Tibial nerve (tissue), 4 donors: ENCODE data around the gene ACTA1.

ENCODE experiments used
- EP300 ChIP-seq, 2 donors: sonication (generic); formaldehyde crosslinking; IDR thresholded peaks; one replicate each; pipeline ENCODE4 v1.6.1; 2017; ENCODE audit warnings: antibody characterized with exemption in 2 of 2, mild to moderate bottlenecking in 1 of 2
- TF ChIP-seq, protein P1 (sequence below), 5 experiments: fragments of 200-600 bp in 3 of 5; fragments of 450-650 bp in 2 of 5; sonication (generic) in 3 of 5; IDR thresholded peaks; one replicate each; pipeline ENCODE4 v1.5.1; 2016 to 2019; ENCODE audit warnings: antibody characterized with exemption in 5 of 5, mild to moderate bottlenecking in 3 of 5, moderate library complexity in 2 of 5

DNA sequence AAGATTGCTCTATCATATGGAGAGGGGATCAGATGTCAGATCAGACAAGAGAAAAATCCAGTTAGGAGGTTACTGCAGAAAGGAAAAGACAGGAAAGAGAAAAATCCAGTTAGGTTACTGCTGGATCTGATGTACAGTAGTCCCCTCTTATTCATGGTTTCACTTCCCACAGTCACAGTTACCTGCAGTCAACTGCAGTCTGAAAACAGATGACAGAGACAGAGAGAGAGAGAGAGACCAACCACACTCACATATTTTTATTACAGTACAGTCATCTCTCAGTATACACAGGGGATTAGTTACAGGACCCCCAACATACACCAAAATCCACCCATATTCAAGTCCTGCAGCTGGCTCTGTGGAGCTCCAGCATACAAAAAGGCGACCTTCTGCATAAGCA is 45.0 kb upstream of the ACTA1 start:
- TF ChIP-seq, protein P1, sequence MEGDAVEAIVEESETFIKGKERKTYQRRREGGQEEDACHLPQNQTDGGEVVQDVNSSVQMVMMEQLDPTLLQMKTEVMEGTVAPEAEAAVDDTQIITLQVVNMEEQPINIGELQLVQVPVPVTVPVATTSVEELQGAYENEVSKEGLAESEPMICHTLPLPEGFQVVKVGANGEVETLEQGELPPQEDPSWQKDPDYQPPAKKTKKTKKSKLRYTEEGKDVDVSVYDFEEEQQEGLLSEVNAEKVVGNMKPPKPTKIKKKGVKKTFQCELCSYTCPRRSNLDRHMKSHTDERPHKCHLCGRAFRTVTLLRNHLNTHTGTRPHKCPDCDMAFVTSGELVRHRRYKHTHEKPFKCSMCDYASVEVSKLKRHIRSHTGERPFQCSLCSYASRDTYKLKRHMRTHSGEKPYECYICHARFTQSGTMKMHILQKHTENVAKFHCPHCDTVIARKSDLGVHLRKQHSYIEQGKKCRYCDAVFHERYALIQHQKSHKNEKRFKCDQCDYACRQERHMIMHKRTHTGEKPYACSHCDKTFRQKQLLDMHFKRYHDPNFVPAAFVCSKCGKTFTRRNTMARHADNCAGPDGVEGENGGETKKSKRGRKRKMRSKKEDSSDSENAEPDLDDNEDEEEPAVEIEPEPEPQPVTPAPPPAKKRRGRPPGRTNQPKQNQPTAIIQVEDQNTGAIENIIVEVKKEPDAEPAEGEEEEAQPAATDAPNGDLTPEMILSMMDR (IDR thresholded peaks at IDR 0.05), result no peak
- no peak for TF ChIP-seq EP300 (IDR thresholded peaks at IDR 0.05)
